ENCODE results near the gene CHST15. TPM values are rescaled to one million over a fixed set of nuclear protein-coding genes. Genes with fewer than 3 reads are reported as not detected.

CHST15 gene
- total RNA-seq, 3 donors from 2014 or later, result 4.8 to 64.5 (median 10.8) TPM

DNA sequence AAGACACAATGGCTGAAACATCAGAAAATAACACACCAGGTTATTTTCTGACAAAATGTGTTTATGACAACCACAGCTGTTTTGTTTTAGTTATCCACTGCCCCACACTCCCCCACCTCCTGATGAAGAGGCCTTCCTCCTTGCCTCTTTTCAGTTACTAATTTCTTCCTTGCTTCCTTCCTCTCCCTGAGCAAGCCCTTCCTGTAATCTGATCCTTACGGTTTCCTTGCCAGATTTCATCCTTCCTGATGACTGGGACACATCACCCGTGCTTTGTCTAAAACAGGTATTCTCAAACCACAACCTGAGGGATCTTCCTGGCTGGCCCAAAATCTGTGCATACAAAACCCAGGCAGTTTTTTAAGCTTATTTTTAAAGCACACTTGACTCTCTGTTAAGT is 39.4 kb downstream of the CHST15 start:
- TF ChIP-seq CTCF (IDR thresholded peaks at IDR 0.05), result no peak
- no peak overlapping the region for H3K4me3 ChIP-seq
- H3K4me1 ChIP-seq (ENCODE audit: low read depth), result no peaks in the 10 kb centered on the region
- H3K36me3 ChIP-seq (ENCODE audit: low read depth), result no peaks in the 10 kb centered on the region
- no peak for ATAC-seq
- H3K9me3 ChIP-seq, result no peaks in the 10 kb centered on the region
- intact Hi-C loops (cut with DNase I, micrococcal nuclease), result no loop called here
- no peak for DNase-seq

GRCh38 chr10:124052561-124052960 is 40.8 kb downstream of the CHST15 start:
- no peaks in the 10 kb centered on the region for H3K9me3 ChIP-seq
- TF ChIP-seq CTCF (IDR thresholded peaks at IDR 0.05), result no peak
- H3K4me1 ChIP-seq (ENCODE audit: low read depth), result no peaks in the 10 kb centered on the region
- no peaks in the 10 kb centered on the region for H3K36me3 ChIP-seq (ENCODE audit: low read depth)
- no peak for DNase-seq
- intact Hi-C loops (cut with DNase I, micrococcal nuclease), result no loop called here
- ATAC-seq, result no peak
- no peak overlapping the region for H3K4me3 ChIP-seq

DNA sequence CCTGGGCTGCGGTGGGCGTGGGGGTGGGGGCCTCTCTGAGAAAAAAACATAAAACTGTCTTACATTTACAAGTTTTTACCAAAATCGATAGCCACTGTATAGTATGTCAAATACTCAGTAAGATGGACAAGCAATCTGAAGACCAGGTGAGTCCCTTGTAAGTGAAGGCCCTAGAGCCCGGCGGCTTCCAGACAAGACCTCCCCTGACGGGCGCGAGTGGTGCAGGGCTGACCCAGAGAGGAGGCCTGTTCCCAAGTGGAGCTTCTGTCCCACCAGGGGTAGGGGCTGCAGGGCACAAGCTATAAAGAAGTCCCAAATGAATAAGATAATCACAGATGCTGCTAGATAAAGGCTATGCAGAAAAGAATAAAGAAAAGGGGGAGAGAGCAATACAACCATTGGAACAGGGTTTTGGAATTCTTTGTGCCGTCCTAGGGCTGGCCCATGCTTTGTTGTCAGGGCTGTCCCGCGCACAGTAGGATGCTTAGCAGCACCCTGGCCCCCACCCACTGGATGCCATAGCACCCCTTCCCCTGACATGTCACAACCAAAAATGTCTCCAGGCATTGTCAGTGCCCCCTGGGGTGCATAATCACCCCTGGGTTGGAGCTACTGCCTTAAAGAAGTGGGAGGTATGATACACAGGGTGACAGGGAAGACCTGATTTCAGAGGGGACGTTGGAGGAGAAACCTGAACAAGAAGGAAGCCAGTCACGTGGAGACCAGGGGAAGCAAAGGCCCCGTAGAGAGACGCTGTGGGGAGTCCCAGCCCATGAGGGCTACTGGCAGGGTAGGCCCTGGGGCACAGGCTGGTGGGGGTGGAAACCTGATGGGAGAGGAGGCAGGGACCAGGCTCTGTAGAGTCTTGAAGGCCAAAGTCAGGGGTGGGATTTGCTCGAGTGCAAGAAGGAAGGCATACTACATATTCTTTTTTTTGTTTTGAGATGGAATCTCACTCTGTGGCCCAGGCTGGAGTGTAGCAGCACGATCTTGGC is 43.1 kb downstream of the CHST15 start:
- Histone ChIP-seq H3K9me3 (no peaks in the 10 kb centered on the region), H3K4me3 (no peak overlapping the region), H3K36me3 (ENCODE audit: low read depth) (no peaks in the 10 kb centered on the region), H3K4me1 (ENCODE audit: low read depth) (no peaks in the 10 kb centered on the region)
- no peak for TF ChIP-seq CTCF (IDR thresholded peaks at IDR 0.05)
- DNase-seq (no peak), ATAC-seq (no peak)
- intact Hi-C loops (cut with DNase I, micrococcal nuclease), result no loop called here

DNA sequence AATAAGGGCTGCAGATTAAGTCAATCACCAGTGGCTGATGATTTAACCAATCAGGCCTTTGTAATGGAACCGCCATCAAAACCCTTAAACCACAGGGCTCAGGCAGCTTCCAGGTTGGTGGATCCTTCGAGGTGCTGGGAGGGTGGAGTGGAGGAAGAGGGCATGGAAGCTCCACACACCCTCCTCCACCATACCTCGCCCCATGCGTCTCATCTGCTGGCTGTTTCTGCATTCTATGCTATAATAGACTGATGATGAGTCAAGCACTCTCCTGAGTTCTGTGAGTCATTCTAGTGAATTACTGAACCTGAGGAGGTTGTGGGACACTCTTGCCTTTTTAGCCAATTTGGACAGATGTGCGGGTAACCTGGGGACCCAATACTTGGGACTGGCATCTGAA is 43.9 kb downstream of the CHST15 start:
- Histone ChIP-seq H3K4me3 (no peak overlapping the region), H3K4me1 (ENCODE audit: low read depth) (no peaks in the 10 kb centered on the region), H3K36me3 (ENCODE audit: low read depth) (no peaks in the 10 kb centered on the region), H3K9me3 (no peaks in the 10 kb centered on the region)
- intact Hi-C loops (cut with DNase I, micrococcal nuclease), result no loop called here
- DNase-seq, result no peak
- ATAC-seq, result no peak
- TF ChIP-seq CTCF (IDR thresholded peaks at IDR 0.05), result no peak

- Histone ChIP-seq H3K4me3 (no peak overlapping the region), H3K36me3 (ENCODE audit: low read depth) (no peaks in the 10 kb centered on the region), H3K9me3 (no peaks in the 10 kb centered on the region), H3K4me1 (ENCODE audit: low read depth) (no peaks in the 10 kb centered on the region)
- ATAC-seq (peak; percentile 14), DNase-seq (no peak)
- no peak for TF ChIP-seq CTCF (IDR thresholded peaks at IDR 0.05)
- intact Hi-C loops (cut with DNase I, micrococcal nuclease), result no loop called here
Measured at GRCh38 chr10:124048371-124049290, 44.8 kb downstream of the CHST15 start.
